MV-4-11 (cell line): ENCODE measurements around the gene LYZL4.
A peak's percentile ranks its signal among the peaks of the same experiment; 100 is the strongest.

Source experiments
- DNase-seq: peaks from one replicate; lab custom pipeline; 2025; lab: John Stamatoyannopoulos, UW

Gene LYZL4

GRCh38 chr3:42425736-42426407 is 15.5 kb upstream of the LYZL4 start:
- DNase-seq: no peak

GRCh38 chr3:42424911-42425310 is 14.5 kb upstream of the LYZL4 start:
- no peak for DNase-seq

GRCh38 chr3:42421818-42422796 is 11.7 kb upstream of the LYZL4 start:
- no peak for DNase-seq

GRCh38 chr3:42419563-42419962 is 9.2 kb upstream of the LYZL4 start:
- no peak for DNase-seq

- DNase-seq: no peak
These were observed 2.2 kb upstream of the LYZL4 start for GRCh38 chr3:42412526-42413155.

- no peak for DNase-seq
These were observed 1.0 kb upstream of the LYZL4 start for GRCh38 chr3:42411429-42411828.

GRCh38 chr3:42408156-42408555 is 2.3 kb downstream of the LYZL4 start:
- no peak for DNase-seq

- no peak for DNase-seq
These were observed 3.5 kb downstream of the LYZL4 start for GRCh38 chr3:42406727-42407450.

- no peak for DNase-seq
These were observed 4.6 kb downstream of the LYZL4 start for GRCh38 chr3:42405857-42406256.

- no peak for DNase-seq
These were observed 6.7 kb downstream of the LYZL4 start for GRCh38 chr3:42403737-42404136.

GRCh38 chr3:42402394-42403096 is 7.9 kb downstream of the LYZL4 start:
- DNase-seq: no peak

GRCh38 chr3:42398080-42398479 is 12.3 kb downstream of the LYZL4 start:
- DNase-seq: no peak

GRCh38 chr3:42397644-42398043 is 12.8 kb downstream of the LYZL4 start:
- no peak for DNase-seq

GRCh38 chr3:42394579-42395288 is 15.7 kb downstream of the LYZL4 start:
- DNase-seq: no peak

GRCh38 chr3:42387802-42388651 is 22.4 kb downstream of the LYZL4 start:
- no peak for DNase-seq

- no peak for DNase-seq
These were observed 28.8 kb downstream of the LYZL4 start for GRCh38 chr3:42381551-42382082.

- no peak for DNase-seq
These were observed 32.7 kb downstream of the LYZL4 start for GRCh38 chr3:42377681-42378080.

- peak; percentile 60 for DNase-seq
These were observed 34.0 kb downstream of the LYZL4 start for GRCh38 chr3:42376344-42376798.

GRCh38 chr3:42375121-42375800 is 35.1 kb downstream of the LYZL4 start:
- DNase-seq: peak; percentile 77
